K562 (cell line): ENCODE data around the gene SOSTDC1. TPM values are rescaled to one million over a fixed set of nuclear protein-coding genes. Genes with fewer than 3 reads are reported as not detected.
A peak's percentile ranks its signal among the peaks of the same experiment; 100 is the strongest.

ENCODE experiments used
- ARID1B ChIP-seq: fragments of 450-650 bp; IDR thresholded peaks from 2 replicates; pipeline ENCODE4 v1.6.1; 2016; ENCODE audit warnings: antibody characterized with exemption, mild to moderate bottlenecking, inconsistent platforms
- KAT8 ChIP-seq: fragments of 450-650 bp; IDR thresholded peaks from 2 replicates; pipeline ENCODE4 v1.6.1; 2016; ENCODE audit warnings: low read depth, mild to moderate bottlenecking
- NR3C1 ChIP-seq: sonication (generic); formaldehyde crosslinking; IDR thresholded peaks from 2 replicates; pipeline ENCODE4 v1.8.1; 2022; ENCODE audit warnings: missing genetic modification reagents
- OTX1 ChIP-seq: fragments of 450-650 bp; formaldehyde crosslinking; IDR thresholded peaks from 2 replicates; pipeline ENCODE4 v1.4.0; 2022; ENCODE audit warnings: mild to moderate bottlenecking
- PPARD ChIP-seq: fragments of 250-450 bp; sonication (Bioruptor Pico); IDR thresholded peaks from 2 replicates; pipeline ENCODE4 v1.8.0; 2022; ENCODE audit warnings: inconsistent platforms, mild to moderate bottlenecking, moderate library complexity
- RFX5 ChIP-seq: IDR thresholded peaks from 2 replicates; pipeline ENCODE4 v1.6.1; 2011; ENCODE audit warnings: low read depth, mild to moderate bottlenecking, improper control_type of control experiment, low read length
- ZNF217 ChIP-seq: sonication (generic); formaldehyde crosslinking; IDR thresholded peaks from 2 replicates; pipeline ENCODE4 v1.8.0; 2022; ENCODE audit warnings: mild to moderate bottlenecking, missing genetic modification reagents
- ZNF224 ChIP-seq: sonication (generic); formaldehyde crosslinking; IDR thresholded peaks from 2 replicates; pipeline ENCODE4 v1.8.0; 2022; ENCODE audit warnings: mild to moderate bottlenecking, missing genetic modification reagents
- polyA plus RNA-seq, 8 experiments: library from polyadenylated mRNA; depleted of rRNA in 4 of 8; stranded (reverse) in 5 of 8; unstranded in 3 of 8; fragments of >200 nt; fragmentation: Nextera tagmentation in 2 of 8; fragmentation: Illumina TruSeq in 1 of 8; extraction: Ambion mirVana in 2 of 8; extraction: Trizol in 1 of 8; gene quantifications; 2 replicates each; pipeline versions ENCODE4 v1.2.1 to v1.2.3, GENCODE V29; 2011 to 2014; ENCODE audit warnings: inconsistent platforms in 1 of 8, missing spikeins in 1 of 8
- total RNA-seq, 7 experiments: library from RNA; depleted of rRNA in 6 of 7; stranded (reverse); fragments of >200 nt in 6 of 7; fragmentation: Illumina TruSeq in 2 of 7; extraction: Trizol in 2 of 7; gene quantifications; 2 replicates each; pipeline versions ENCODE4 v1.2.1 to v1.2.3, GENCODE V29; 2011 to 2021; ENCODE audit warnings: low replicate concordance in 1 of 7
- TF ChIP-seq, protein P1 (sequence below): sonication (generic); formaldehyde crosslinking; IDR thresholded peaks from 2 replicates; pipeline ENCODE4 v1.8.0; 2023; ENCODE audit warnings: mild to moderate bottlenecking, missing genetic modification reagents
- TF ChIP-seq, protein P2 (sequence below): fragments of 450-650 bp; formaldehyde crosslinking; IDR thresholded peaks from 2 replicates; pipeline ENCODE4 v1.4.0; 2022; ENCODE audit warnings: missing genetic modification characterization
- TF ChIP-seq, protein P3 (sequence below): fragments of 450-650 bp; IDR thresholded peaks from 2 replicates; pipeline ENCODE4 v1.6.1; 2016
- TF ChIP-seq, protein P4 (sequence below), 2 experiments: IDR thresholded peaks; 2 replicates each; pipeline ENCODE4 v1.6.1; 2012; ENCODE audit warnings: improper control_type of control experiment in 2 of 2, low read depth in 2 of 2, low read length in 2 of 2, borderline replicate concordance in 1 of 2
- TF ChIP-seq, protein P5 (sequence below): fragments of 450-650 bp; IDR thresholded peaks from 2 replicates; pipeline ENCODE4 v1.6.1; 2018; ENCODE audit not compliant: partially characterized antibody

Gene SOSTDC1
- total and polyA plus RNA-seq, 9 of the 15 experiments (the other 6 are each of a cell fraction or from before 2014, with no cell fraction given): 8.3 to 48.6 (median 15.9) TPM

DNA sequence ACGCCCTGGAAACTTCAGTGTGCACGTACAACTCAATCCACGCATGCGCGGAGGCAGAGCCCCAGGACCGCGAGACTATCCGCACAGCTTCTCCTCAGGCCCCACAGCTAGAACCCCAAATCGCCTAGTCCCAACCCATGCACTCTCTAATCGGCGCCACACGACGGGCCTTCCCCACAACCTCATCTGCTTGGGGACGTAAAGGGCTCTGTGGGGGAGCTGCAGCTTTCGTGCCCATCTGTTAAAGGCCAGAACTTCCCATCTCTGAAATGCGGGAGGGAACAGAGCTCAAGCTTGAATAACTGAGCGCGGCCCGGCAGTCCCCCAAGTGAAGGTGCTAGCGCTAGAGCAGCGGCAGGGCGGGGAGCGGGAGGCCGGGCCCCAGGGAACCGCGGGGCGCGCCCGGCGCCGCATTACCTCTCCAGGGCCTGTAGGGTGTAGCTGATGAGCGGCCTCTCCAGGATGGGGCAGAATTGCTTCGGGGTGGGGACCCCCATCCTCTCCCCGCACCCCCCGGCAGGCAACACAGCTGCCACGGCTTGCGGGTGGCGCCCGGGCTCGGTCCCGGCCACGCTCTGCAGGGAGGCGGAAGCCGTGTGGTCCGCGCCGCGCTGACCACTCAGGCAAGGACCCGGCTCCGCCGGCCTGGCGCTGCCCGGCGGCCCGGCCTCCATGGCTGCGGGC lies 44.7 kb downstream of the SOSTDC1 start (continued):
- TF ChIP-seq, protein P1, sequence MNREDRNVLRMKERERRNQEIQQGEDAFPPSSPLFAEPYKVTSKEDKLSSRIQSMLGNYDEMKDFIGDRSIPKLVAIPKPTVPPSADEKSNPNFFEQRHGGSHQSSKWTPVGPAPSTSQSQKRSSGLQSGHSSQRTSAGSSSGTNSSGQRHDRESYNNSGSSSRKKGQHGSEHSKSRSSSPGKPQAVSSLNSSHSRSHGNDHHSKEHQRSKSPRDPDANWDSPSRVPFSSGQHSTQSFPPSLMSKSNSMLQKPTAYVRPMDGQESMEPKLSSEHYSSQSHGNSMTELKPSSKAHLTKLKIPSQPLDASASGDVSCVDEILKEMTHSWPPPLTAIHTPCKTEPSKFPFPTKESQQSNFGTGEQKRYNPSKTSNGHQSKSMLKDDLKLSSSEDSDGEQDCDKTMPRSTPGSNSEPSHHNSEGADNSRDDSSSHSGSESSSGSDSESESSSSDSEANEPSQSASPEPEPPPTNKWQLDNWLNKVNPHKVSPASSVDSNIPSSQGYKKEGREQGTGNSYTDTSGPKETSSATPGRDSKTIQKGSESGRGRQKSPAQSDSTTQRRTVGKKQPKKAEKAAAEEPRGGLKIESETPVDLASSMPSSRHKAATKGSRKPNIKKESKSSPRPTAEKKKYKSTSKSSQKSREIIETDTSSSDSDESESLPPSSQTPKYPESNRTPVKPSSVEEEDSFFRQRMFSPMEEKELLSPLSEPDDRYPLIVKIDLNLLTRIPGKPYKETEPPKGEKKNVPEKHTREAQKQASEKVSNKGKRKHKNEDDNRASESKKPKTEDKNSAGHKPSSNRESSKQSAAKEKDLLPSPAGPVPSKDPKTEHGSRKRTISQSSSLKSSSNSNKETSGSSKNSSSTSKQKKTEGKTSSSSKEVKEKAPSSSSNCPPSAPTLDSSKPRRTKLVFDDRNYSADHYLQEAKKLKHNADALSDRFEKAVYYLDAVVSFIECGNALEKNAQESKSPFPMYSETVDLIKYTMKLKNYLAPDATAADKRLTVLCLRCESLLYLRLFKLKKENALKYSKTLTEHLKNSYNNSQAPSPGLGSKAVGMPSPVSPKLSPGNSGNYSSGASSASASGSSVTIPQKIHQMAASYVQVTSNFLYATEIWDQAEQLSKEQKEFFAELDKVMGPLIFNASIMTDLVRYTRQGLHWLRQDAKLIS (CRISPR knock-in tag): no peak; the same call in none of the 2 replicates
- TF ChIP-seq OTX1 (CRISPR knock-in tag): peak; percentile 80; the same call in 1 of the 2 replicates
- no peak for TF ChIP-seq ZNF217 (CRISPR knock-in tag)
- TF ChIP-seq, protein P2, sequence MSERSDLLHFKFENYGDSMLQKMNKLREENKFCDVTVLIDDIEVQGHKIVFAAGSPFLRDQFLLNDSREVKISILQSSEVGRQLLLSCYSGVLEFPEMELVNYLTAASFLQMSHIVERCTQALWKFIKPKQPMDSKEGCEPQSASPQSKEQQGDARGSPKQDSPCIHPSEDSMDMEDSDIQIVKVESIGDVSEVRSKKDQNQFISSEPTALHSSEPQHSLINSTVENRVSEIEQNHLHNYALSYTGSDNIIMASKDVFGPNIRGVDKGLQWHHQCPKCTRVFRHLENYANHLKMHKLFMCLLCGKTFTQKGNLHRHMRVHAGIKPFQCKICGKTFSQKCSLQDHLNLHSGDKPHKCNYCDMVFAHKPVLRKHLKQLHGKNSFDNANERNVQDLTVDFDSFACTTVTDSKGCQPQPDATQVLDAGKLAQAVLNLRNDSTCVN: peak; percentile 90
- TF ChIP-seq PPARD: no peak
- TF ChIP-seq ZNF224 (CRISPR knock-in tag): no peak; the same call in 1 of the 2 replicates
- TF ChIP-seq KAT8: no peak
- TF ChIP-seq NR3C1 (CRISPR knock-in tag): no peak; the same call in 1 of the 2 replicates
- TF ChIP-seq, protein P3, sequence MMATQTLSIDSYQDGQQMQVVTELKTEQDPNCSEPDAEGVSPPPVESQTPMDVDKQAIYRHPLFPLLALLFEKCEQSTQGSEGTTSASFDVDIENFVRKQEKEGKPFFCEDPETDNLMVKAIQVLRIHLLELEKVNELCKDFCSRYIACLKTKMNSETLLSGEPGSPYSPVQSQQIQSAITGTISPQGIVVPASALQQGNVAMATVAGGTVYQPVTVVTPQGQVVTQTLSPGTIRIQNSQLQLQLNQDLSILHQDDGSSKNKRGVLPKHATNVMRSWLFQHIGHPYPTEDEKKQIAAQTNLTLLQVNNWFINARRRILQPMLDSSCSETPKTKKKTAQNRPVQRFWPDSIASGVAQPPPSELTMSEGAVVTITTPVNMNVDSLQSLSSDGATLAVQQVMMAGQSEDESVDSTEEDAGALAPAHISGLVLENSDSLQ: no peak
- peak; percentile 56 for TF ChIP-seq ARID1B
- TF ChIP-seq, protein P4, sequence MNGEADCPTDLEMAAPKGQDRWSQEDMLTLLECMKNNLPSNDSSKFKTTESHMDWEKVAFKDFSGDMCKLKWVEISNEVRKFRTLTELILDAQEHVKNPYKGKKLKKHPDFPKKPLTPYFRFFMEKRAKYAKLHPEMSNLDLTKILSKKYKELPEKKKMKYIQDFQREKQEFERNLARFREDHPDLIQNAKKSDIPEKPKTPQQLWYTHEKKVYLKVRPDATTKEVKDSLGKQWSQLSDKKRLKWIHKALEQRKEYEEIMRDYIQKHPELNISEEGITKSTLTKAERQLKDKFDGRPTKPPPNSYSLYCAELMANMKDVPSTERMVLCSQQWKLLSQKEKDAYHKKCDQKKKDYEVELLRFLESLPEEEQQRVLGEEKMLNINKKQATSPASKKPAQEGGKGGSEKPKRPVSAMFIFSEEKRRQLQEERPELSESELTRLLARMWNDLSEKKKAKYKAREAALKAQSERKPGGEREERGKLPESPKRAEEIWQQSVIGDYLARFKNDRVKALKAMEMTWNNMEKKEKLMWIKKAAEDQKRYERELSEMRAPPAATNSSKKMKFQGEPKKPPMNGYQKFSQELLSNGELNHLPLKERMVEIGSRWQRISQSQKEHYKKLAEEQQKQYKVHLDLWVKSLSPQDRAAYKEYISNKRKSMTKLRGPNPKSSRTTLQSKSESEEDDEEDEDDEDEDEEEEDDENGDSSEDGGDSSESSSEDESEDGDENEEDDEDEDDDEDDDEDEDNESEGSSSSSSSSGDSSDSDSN (IDR thresholded peaks at IDR 0.05; ENCODE audit: borderline replicate concordance in 1 of 2, low read depth in 2 of 2, low read length in 2 of 2): peak; percentile 74 to 96
- TF ChIP-seq, protein P5, sequence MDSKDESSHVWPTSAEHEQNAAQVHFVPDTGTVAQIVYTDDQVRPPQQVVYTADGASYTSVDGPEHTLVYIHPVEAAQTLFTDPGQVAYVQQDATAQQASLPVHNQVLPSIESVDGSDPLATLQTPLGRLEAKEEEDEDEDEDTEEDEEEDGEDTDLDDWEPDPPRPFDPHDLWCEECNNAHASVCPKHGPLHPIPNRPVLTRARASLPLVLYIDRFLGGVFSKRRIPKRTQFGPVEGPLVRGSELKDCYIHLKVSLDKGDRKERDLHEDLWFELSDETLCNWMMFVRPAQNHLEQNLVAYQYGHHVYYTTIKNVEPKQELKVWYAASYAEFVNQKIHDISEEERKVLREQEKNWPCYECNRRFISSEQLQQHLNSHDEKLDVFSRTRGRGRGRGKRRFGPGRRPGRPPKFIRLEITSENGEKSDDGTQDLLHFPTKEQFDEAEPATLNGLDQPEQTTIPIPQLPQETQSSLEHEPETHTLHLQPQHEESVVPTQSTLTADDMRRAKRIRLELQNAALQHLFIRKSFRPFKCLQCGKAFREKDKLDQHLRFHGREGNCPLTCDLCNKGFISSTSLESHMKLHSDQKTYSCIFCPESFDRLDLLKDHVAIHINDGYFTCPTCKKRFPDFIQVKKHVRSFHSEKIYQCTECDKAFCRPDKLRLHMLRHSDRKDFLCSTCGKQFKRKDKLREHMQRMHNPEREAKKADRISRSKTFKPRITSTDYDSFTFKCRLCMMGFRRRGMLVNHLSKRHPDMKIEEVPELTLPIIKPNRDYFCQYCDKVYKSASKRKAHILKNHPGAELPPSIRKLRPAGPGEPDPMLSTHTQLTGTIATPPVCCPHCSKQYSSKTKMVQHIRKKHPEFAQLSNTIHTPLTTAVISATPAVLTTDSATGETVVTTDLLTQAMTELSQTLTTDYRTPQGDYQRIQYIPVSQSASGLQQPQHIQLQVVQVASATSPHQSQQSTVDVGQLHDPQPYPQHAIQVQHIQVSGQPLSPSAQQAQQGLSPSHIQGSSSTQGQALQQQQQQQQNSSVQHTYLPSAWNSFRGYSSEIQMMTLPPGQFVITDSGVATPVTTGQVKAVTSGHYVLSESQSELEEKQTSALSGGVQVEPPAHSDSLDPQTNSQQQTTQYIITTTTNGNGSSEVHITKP: peak; percentile 76
- TF ChIP-seq RFX5: no peak
